Fibroblast of lung (primary cell): ENCODE data around the gene TTC3.

Source experiments
- CTCF ChIP-seq, 2 donors: IDR thresholded peaks in 1 of 2; conservative IDR thresholded peaks in 1 of 2; 1 replicate in 1 of 2; 2 replicates in 1 of 2; pipeline ENCODE4 v1.5.1; 2011 to 2012; ENCODE audit warnings: low read length in 2 of 2, control low read depth in 1 of 2, inconsistent platforms in 1 of 2, low read depth in 1 of 2, mild to moderate bottlenecking in 1 of 2
- EZH2 ChIP-seq: IDR thresholded peaks from 2 replicates; pipeline ENCODE4 v1.5.1; 2012; ENCODE audit warnings: low read length, control low read depth, mild to moderate bottlenecking; ENCODE audit errors: missing control alignments

- no peak for TF ChIP-seq CTCF (conservative IDR thresholded peaks at IDR 0.05 in 1 of 2, IDR thresholded peaks at IDR 0.05 in 1 of 2; ENCODE audit: low read depth in 1 of 2, low read length in 2 of 2)
- no peak for TF ChIP-seq EZH2
These were observed 10.5 kb upstream of the TTC3 start for GRCh38 chr21:37062593-37062935.
